Measurements from ENCODE around the gene ST6GAL1.

GRCh38 chr3:187040516-187041361, 110.4 kb downstream of the ST6GAL1 start:
- TF ChIP-seq POLR2A (IDR thresholded peaks at IDR 0.05; ENCODE audit: control extremely low read depth in 1 of 2, low read depth in 2 of 2, low read length in 2 of 2) (no peak), SIN3A (conservative IDR thresholded peaks at IDR 0.05 in 1 of 2, IDR thresholded peaks at IDR 0.05 in 1 of 2; ENCODE audit: low read depth in 1 of 2, low read length in 2 of 2) (no peak), CTCF (IDR thresholded peaks at IDR 0.05; ENCODE audit: control extremely low read depth in 1 of 3, insufficient read depth in 1 of 3, low read depth in 1 of 3, low read length in 3 of 3) (no peak), GABPA (IDR thresholded peaks at IDR 0.05; ENCODE audit: borderline replicate concordance, insufficient read depth, low read length) (no peak), SP2 (IDR thresholded peaks at IDR 0.05; ENCODE audit: low read length) (no peak), CHD2 (IDR thresholded peaks at IDR 0.05; ENCODE audit: low read length) (no peak), JUND (IDR thresholded peaks at IDR 0.05; ENCODE audit: low read length) (no peak)

Measured in H1 (cell line).